ENCODE data around the gene MAML3. TPM values are rescaled to one million over a fixed set of nuclear protein-coding genes. Genes with fewer than 3 reads are reported as not detected.

Gene MAML3
- total RNA-seq, 1 donor from 2014 or later: 2.7 TPM

DNA sequence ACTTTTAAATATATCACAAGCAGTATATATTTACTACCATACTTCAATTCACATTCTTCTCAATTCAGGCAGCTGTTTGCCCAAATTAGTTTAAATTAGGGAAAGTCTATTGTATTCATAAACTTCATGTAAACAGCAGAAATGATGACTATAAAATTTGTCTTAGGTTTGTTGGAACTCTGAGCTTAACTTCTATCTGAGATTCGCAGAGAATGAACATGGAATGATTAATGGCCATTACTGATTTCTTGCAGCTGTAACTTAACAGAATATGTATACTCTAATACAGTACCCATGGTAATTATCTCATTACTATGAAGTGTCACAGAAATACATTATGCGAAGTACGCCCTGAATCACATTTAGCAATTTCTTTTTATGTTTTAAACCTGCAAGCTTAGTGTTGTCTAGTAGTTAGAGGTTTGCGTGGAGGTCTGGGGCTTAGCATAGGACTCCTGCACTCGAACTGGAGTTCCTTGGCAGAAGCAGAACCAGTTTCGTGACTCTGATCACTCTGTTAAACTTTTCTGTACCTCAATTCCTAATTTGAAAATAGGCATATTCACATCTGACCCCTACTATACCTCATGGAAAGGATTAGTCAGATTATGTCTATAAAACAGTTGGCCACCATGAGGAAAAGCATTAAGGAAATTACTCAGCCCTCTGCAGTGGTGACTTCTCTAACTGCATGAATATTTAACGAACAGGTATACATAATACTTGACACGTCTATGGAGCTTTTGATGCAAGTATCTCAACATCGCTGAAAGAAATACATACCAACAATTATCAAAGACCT, 245.1 kb downstream of the MAML3 start:
- DNase-seq (ENCODE audit: low read depth): no peak
- TF ChIP-seq, protein P1, sequence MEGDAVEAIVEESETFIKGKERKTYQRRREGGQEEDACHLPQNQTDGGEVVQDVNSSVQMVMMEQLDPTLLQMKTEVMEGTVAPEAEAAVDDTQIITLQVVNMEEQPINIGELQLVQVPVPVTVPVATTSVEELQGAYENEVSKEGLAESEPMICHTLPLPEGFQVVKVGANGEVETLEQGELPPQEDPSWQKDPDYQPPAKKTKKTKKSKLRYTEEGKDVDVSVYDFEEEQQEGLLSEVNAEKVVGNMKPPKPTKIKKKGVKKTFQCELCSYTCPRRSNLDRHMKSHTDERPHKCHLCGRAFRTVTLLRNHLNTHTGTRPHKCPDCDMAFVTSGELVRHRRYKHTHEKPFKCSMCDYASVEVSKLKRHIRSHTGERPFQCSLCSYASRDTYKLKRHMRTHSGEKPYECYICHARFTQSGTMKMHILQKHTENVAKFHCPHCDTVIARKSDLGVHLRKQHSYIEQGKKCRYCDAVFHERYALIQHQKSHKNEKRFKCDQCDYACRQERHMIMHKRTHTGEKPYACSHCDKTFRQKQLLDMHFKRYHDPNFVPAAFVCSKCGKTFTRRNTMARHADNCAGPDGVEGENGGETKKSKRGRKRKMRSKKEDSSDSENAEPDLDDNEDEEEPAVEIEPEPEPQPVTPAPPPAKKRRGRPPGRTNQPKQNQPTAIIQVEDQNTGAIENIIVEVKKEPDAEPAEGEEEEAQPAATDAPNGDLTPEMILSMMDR (IDR thresholded peaks at IDR 0.05; ENCODE audit: insufficient read depth, low read length, poor library complexity, severe bottlenecking): no peak
- Histone ChIP-seq H3K36me3 (ENCODE audit: control insufficient read depth, insufficient read depth, low read length) (no peaks in the 10 kb centered on the region), H3K4me3 (ENCODE audit: low read depth, low read length) (no peak overlapping the region), H3K27me3 (ENCODE audit: control insufficient read depth, insufficient read depth, low read length) (no peaks in the 10 kb centered on the region)

DNA sequence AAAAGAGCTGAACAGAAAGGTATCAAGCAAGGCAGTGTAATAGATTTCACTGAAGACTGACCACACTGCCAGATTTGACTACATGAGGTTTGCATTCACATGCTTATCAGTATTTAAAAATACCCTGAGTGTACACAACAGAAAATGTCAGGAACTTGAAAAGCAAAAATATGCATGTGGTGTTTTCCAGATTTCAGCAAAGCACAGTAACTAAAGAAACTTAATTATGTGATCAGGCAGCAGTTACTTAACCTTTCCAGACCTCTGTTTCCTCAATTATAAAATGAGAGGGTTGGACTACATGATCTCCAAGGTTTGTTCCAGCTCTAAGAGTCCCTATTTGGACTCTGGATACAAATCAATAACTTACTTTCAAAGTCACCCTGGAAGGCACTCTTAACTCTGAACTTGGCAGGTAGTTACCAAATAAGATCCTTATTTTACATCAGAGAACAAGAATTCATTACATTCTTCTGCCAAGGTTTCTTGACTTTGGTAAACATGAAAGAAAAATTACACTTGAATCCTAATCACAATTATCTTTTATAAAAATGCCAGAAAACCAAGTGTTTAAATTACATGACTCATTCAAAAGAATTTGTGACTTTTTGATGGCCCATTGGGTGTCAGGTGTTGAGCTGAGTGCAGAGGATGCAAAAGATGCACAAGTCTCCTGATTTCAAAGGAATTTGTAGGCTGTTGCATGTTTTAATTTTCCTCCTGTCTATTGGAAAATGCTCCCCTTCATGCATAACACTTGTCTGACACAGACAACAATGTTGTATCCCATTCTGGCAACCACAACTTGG, 246.8 kb downstream of the MAML3 start:
- H3K27me3 ChIP-seq (ENCODE audit: control insufficient read depth, insufficient read depth, low read length): no peaks in the 10 kb centered on the region
- TF ChIP-seq, protein P1 (IDR thresholded peaks at IDR 0.05; ENCODE audit: insufficient read depth, low read length, poor library complexity, severe bottlenecking): no peak
- H3K36me3 ChIP-seq (ENCODE audit: control insufficient read depth, insufficient read depth, low read length): no peaks in the 10 kb centered on the region
- no peak for DNase-seq (ENCODE audit: low read depth)
- no peak overlapping the region for H3K4me3 ChIP-seq (ENCODE audit: low read depth, low read length)

DNA sequence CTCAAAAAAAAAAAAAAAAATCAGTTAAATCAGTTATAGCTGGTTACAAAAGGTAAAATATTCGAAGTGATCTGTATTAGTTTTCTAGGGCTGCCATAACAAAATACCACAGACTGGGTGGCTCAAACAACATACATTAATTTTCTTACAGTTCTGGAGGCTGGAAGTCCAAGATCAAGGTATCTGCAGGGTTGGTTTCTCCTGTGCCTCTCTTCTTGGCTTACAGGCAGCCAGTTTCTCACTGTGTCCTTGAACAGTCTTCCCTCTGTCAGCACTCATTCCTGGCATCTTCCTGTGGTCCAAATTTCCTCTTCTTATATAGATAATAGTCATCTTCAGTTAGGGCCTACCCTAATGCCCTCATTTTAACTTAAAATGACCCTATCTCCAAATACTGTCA, 248.5 kb downstream of the MAML3 start:
- TF ChIP-seq, protein P1 (IDR thresholded peaks at IDR 0.05; ENCODE audit: insufficient read depth, low read length, poor library complexity, severe bottlenecking): no peak
- no peak overlapping the region for H3K4me3 ChIP-seq (ENCODE audit: low read depth, low read length)
- no peaks in the 10 kb centered on the region for H3K27me3 ChIP-seq (ENCODE audit: control insufficient read depth, insufficient read depth, low read length)
- H3K36me3 ChIP-seq (ENCODE audit: control insufficient read depth, insufficient read depth, low read length): no peaks in the 10 kb centered on the region
- no peak for DNase-seq (ENCODE audit: low read depth)

DNA sequence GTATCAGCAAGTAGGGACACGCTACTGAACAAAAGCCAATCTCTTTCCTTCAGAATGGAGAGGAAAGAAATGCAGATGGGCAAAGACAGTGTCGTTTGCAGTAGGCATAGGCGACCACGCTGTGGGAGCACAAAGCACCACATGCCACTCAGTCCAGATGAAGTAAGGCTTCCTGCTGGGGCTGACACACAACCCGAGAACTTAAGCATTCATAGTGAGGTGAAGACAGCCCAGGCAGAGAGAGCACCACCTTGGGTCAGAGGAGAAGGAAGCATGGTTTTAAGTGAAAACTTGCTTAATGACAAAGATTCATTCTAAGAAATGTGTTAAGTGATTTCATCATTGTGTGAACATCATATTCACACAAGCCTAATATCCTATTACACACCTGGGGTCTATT, 249.6 kb downstream of the MAML3 start:
- H3K27me3 ChIP-seq (ENCODE audit: control insufficient read depth, insufficient read depth, low read length): no peaks in the 10 kb centered on the region
- DNase-seq (ENCODE audit: low read depth): no peak
- TF ChIP-seq, protein P1 (IDR thresholded peaks at IDR 0.05; ENCODE audit: insufficient read depth, low read length, poor library complexity, severe bottlenecking): no peak
- no peaks in the 10 kb centered on the region for H3K36me3 ChIP-seq (ENCODE audit: control insufficient read depth, insufficient read depth, low read length)
- no peak overlapping the region for H3K4me3 ChIP-seq (ENCODE audit: low read depth, low read length)

DNA sequence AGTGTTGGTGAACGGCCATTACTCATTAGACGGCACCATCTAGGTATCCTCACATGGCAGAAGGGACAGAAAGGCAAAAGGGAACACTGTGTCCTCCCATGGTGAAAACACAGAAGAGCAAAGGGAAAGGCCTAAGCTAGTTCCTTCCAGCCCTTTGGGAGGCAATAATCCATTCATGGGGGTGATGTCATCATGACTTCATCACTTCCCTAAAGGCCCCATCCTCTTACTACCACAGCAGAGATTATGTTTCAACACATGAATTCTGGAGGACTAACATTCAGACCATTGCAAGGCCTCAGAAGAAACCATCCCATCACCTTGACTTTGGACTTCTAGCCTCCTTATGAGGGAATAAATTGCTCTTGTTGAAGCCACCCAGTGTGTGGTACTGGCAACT, 250.1 kb downstream of the MAML3 start:
- no peak for DNase-seq (ENCODE audit: low read depth)
- TF ChIP-seq, protein P1 (IDR thresholded peaks at IDR 0.05; ENCODE audit: insufficient read depth, low read length, poor library complexity, severe bottlenecking): no peak
- no peaks in the 10 kb centered on the region for H3K27me3 ChIP-seq (ENCODE audit: control insufficient read depth, insufficient read depth, low read length)
- H3K4me3 ChIP-seq (ENCODE audit: low read depth, low read length): no peak overlapping the region
- H3K36me3 ChIP-seq (ENCODE audit: control insufficient read depth, insufficient read depth, low read length): no peaks in the 10 kb centered on the region

Measured in kidney epithelial cell (primary cell).